NCI-H524 treated with DMSO at 0.1 percent for 48 hours (cell line): ENCODE data around the gene APOC1.
"Not testable (repeated sequence)": the region's sequence is repeated elsewhere in the genome, so short reads cannot be mapped to it uniquely, and the experiment has no call there.

ENCODE experiments used
- DNase-seq: peaks from one replicate; lab custom pipeline; 2025; lab: John Stamatoyannopoulos, UW

Gene APOC1

DNA sequence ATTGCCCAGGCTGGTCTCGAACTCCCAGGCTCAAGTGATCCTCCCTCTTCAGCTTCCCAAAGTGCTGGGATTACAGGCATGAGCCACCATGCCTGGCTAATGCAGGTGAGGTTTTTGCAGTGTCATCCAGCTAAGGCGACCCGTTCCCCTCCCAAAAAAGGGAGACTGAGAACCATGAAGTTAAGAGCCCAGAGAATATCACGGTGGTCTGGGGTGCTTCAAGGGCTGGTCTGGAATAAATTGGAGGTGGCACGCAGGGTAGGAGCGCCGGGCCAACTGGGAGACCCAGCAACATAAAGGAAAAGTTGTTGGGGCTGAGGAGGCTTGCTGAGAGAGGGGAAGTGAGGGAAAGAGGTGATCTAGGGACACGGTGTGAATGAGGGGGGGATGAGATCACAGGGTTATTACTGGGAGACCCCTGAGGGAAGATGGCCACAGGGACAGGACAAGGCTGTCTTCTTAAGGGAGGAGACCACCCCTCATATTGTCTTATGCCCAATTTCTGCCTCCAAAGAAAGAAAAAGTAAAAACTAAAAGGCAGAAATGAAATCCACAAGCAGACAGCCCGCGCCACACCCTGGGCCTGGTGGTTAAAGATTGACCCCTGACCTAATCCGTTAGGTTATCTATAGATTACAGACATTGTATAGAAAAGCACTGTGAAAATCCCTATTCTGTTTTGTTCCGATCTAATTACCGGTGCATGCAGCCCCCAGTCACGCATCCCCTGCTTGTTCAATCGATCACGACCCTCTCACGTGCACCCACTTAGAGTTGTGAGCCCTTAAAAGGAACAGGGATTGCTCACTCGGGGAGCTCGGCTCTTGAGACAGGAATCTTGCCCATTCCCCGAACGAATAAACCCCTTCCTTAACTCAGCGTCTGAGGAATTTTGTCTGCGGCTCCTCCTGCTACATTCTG is 636 bp upstream of the APOC1 start:
- DNase-seq = not testable (repeated sequence)

DNA sequence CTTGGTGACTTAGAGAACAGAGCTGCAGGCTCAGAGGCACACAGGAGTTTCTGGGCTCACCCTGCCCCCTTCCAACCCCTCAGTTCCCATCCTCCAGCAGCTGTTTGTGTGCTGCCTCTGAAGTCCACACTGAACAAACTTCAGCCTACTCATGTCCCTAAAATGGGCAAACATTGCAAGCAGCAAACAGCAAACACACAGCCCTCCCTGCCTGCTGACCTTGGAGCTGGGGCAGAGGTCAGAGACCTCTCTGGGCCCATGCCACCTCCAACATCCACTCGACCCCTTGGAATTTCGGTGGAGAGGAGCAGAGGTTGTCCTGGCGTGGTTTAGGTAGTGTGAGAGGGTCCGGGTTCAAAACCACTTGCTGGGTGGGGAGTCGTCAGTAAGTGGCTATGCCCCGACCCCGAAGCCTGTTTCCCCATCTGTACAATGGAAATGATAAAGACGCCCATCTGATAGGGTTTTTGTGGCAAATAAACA is 9.9 kb downstream of the APOC1 start:
- DNase-seq = no peak

DNA sequence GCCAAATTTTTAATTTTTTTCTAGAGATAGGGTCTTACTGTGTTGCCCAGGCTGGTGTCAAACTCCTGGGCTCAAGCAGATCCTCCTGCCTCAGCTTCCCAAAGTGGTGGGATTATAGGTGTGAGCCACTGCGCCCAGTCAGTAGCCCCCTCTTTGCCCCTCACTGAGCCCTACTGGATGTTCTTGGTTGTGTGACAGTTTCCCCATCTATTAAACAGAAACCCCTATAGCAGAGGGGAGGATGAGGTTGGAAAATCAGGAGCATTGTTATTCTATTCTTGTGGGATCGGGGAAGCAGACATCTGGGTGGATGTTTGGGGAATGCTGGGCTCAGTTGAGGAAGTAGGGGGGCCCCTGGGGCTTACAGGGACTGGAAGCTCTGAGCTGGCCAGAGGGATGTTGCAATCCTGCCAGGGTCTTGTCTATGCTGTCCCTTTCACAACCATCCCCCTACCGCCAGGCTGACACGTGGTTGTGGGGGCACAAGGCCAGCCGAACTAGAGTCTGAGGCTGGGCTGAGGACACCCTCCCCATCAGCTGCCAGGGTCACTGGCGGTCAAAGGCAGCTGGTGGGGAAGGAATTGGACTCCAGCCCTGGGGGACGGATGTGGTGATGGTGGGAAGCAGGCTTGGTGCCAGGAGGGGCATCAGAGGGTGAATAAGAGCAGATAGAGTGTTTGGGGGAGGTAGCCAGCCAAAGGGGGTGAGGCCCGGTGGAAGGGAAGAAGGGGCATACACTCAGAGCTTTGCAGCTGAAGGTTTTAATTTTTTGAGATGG is 10.9 kb downstream of the APOC1 start:
- no peak for DNase-seq

DNA sequence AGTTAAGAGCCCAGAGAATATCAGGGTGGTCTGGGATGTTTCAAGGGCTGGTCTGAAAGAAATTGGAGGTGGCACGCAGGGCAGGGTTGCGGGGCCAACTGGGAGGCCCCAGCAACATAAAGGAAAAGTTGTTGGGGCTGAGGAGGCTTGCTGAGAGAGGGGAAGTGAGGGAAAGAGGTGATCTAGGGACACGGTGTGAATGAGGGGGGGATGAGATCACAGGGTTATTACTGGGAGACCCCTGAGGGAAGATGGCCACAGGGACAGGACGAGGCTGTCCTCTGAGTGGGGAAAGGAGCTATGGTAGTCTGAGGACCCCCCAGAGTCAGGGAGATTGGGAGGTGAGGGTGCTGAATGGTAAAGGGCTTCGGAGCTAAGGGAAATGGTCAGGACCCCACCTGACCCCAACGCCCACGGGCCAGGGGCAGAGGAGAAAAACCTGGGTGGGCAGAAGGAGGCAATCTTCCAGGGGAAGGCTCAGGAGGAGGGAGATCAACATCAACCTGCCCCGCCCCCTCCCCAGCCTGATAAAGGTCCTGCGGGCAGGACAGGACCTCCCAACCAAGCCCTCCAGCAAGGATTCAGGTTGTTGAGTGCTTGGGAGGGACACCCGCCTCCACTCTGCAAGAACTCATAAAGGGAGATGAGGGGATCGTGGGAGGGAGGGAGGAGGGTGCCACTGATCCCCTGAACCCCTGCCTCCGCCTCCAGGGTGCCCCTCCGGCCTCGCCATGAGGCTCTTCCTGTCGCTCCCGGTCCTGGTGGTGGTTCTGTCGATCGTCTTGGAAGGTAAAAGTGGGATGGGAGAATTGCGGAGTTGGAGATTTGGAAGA is 12.1 kb downstream of the APOC1 start:
- not testable (repeated sequence) for DNase-seq

DNA sequence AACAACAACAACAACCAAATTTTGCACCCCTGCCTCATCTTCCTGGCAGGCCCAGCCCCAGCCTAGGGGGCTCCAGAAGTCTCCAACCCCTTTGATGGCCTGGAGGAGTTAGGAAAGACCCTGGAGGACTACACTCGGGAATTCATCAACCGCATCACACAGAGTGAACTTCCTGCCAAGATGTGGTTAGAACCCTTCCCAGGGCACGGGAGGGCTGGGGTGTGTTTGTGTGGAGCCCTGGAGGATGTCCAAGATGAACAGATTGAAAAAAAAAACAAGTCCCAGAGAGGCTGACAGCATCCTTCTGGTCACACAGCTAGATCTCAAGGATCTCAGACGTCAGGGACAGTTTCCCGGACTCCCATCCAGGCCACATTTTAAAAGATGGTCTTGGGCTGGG is 13.3 kb downstream of the APOC1 start:
- no peak for DNase-seq

DNA sequence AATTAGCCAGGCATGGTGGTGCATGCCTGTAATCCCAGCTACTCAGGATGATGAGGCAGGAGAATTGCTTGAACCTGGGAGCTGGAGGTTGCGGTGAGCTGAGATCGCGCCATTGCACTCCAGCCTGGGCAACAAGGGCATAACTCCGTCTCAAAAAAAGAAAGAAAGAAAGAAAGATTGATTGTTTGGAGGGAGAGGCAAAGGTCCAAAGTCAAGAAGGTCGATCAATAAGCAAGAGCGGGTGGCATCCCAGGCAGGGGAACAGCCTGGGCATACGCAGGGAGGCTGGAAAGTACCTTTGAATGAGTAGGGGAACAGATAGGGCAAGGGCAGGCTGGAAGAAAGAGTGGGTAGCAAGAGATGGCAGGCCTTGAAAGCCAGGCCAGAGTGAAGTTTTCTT is 15.7 kb downstream of the APOC1 start:
- no peak for DNase-seq

DNA sequence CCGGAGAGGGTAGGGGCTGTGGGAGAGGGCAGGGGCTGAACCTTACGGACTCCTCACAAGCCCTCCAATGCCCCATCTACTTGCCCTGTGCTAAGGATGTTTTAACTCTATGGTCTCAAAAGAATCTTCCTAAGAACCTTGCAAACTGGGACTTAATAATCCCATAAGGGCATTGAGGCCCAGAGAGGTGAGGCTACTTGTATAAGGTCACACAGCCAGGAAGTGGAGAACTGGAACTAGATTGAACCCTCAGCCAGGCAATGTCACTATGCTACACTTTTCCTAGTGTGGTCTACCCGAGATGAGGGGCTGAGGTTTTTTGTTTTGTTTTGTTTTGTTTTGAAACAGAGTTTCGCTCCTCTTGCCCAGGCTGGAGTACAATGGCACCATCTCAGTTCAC is 17.1 kb downstream of the APOC1 start:
- no peak for DNase-seq

DNA sequence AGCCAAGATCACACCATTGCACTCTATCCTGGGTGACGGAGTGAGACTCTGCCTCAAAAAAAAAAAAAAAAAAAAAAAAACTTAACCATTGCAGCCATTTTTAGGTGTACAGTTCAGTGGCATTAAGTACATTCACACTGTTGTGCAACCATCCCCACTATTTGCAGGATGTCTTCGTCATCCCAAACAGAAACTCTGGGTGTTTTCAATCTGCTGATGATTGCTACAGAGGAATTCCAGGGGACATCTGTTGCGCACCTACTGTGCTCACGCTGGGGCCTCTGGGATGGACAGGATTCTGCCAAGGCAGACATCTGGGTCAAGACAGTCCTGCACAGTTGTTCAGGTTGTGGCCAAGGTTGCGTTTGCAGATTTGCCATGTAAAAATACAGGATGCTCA is 25.3 kb downstream of the APOC1 start:
- DNase-seq = no peak

DNA sequence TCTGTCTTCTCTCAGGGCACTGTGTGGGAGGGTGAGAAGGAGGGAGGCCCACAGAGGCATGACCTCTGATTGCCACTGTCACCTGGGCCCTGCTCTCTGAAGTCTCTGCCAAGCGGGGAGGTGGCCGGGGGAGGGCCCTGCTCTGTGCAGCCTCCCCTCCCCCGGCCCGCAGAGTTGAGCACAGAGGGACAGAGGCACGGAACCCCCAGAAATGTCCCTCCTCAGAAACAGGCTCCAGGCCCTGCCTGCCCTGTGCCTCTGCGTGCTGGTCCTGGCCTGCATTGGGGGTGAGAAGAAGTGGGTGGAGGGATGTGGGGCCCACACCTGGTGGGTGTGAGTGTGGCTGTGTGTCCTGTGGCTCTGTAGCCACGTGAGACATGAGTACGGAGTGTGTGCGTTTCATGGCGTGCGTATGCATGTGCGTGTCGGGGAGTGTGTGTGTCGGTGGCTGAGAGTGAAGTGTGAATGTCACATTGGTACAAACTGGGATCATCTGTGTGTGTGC is 27.7 kb downstream of the APOC1 start, which contains the start of gene APOC4:
APOC4 (plus strand) TSS at position 171 of the 505 bp plus-strand sequence; CDS start at position 212, 41 bp downstream.
- DNase-seq = no peak

DNA sequence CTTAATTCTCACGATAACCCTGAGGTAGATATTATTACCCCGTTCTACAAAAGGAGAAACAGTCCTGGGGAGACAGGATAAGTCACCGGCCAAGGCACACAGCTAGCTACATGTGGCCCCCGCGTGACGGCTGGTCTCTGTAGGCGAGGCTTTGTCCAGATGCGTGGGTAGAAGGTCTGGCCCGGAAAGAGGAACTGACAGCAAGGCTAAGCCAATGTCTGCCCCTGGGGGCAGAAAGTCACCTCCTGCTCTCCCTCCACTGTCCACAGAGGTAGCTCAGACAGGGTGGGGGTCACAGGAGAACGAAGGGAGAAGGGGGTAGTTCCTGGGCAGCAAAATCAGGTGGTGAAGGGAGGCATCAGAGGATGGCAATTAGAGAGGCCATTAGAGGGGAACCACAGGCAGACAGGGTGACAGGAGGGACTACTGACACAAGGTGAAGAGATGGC is 29.4 kb downstream of the APOC1 start:
- DNase-seq = no peak

DNA sequence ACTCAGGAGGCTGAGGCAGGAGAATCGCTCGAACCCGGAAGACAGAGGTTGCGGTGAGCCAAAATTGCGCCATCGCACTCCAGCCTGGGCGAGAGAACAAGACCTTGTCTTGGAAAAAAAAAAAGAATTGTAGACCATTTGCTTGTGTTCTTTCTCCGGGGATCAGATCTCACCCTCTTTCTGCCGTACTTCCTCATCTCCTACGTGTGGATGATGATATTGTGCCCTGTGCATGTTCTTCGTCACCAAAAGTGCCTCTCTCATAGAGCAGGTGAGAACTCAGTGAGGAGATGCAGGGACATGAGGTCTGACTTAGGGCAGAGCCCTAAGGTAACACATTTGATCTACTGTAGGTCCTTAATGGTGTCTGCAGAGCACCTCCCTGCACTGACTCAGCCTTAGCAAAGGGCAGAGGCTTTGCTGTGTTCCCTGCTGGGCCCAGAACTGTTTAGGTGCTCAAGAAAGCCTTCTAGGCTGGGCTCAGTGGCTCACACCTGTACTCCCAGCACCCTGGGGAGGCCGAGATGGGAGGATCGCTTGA is 32.7 kb downstream of the APOC1 start:
- DNase-seq = no peak

DNA sequence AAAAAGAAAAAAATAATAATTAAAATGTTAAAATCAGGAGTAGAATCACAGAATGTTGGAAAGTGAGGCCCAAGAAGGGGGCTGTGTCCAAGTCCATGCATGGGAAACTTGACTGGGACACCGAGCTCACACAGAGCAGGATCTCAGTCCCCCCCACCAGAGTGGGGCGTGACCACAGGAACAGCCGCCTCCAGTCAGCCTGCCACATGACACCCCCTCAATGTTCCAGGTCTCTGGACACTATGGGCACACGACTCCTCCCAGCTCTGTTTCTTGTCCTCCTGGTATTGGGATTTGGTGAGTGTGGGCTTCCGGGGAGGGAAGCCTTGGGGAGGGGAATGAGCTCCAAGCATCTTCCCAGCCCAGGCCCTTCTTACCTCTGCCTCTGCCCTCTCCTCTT is 33.8 kb downstream of the APOC1 start:
- no peak for DNase-seq

DNA sequence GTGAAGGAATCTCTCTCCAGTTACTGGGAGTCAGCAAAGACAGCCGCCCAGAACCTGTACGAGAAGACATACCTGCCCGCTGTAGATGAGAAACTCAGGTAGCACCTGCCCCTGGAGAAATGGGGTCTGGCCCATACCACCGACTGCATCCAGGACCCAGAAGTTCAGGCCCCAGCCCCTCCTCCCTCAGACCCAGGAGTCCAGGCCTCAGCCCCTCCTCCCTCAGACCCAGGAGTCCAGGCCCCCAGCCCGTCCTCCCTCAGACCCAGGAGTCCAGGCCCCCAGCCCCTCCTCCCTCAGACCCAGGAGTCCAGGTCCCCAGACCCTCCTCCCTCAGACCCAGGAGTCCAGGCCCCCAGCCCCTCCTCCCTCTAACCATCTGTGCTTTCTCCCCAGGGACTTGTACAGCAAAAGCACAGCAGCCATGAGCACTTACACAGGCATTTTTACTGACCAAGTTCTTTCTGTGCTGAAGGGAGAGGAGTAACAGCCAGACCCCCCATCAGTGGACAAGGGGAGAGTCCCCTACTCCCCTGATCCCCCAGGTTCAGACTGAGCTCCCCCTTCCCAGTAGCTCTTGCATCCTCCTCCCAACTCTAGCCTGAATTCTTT is 34.5 kb downstream of the APOC1 start:
- DNase-seq = no peak

DNA sequence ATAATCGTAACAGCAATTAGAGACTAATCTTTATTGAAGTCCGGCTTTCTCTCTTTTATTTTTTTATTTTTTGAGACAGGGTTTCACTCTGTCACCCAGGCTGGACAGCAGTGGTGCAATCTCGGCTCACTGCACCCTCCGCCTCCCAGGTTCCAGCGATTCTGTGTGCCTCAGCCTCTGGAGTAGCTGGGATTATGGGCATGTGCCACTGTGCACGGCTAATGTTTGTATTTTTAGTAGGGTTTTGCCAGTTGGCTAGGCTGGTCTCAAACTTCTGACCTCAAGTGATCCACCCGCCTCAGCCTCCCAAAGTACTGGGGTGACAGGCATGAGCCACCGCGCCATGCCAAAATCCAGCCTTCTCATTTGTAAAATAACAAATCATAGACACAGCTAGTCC is 35.1 kb downstream of the APOC1 start:
- no peak for DNase-seq

DNA sequence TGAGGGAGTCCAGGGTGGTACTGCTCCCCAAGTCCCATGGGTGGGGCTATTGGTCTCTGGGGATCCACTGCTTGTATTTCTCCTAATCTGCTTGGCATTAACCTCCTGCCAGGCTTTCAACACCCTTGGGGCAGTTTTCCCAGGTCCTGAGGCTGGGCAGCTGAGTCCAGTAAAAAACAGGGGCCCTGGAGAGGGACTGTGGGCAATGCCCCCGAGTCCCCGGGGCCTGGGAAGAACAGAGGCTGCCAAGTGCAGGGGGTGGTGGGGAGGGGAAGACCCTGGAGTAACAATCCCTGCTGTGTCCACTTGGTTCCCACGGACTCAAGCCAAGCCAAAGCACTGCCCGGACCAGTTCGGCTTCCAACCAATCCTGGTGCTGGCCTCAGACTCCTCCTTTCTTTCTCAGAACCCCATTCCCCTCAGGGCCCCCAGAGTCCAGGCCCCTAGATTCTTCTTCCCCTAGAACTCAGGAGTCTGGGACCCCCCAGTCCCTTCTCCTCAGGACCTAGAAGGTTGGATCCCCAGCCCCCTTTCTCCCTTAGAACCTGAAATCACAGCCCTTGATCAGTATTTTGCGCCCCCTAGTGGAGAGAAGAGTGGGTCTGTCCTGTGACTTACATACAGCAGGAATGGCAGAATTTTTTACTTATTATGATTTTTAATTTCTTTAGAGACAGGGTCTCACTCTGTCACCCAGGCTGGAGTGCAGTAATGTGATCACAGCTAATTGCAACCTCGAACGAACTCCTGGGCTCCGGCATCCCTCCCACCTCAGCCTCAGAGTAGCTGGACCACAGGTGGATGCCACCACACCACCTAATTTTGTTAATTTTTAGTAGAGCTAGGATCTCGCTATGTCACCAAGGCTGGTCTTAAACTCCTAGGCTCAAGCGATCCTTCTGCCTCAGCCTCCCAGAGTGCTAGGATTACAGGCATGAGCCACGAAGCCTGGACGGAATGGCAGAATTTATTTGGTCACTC is 37.1 kb downstream of the APOC1 start:
- DNase-seq = peak; percentile 0

DNA sequence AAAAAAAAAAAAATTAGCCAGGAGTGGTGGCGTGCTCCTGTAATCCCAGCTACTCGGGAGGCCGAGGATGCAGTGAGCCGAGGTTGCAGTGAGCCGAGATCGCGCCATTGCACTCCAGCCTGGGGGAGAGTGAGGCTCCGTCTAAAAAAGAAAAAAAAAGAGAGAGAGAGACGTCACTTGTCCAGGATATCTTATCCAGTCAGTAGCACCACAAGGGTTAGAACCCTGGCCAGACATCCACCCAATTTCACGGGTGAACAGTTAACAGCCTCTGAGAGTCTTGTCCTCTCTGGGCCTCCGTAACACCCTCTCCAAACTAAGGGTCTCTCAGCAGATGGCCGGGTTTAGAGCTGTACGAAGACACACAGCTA is 39.9 kb downstream of the APOC1 start:
- DNase-seq = no peak

DNA sequence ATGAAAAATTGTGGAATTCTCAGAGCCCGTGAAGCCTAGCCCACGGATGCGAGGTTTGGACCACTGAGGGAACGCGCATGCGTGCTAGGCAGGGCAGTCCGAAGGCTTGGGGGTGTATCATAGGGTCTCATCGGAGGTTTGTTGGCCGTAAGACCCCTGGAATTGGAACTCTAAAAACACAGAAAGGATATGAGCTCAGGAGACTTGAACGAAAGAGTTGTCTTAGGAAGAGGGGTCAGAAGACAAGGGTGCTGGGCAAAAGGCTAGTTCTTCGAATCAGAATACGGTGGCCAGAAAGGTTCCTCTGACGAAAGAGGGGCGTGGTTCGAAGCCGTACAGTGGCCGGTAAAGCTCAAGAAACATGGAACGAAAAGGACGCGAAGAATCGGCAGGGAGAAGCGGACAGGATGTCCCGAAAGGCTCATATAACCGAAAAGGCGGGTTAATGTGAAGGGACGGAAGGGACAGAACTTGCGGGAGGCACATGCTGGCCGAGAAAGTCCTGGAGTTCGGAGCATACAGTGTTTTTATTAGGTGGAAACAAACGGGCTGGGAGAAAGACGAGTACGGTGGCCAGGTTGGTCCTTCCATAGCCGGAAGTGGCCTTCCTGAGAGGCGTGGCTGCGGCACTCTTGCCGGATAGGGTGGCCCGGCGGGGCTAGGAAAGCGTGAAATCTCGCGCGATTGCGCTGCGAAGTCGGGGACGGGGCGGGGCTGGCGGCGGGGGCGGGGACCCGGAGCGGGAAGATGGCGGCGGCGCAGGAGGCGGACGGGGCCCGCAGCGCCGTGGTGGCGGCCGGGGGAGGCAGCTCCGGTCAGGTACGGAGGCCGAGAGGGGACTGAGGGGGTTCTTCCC is 40.5 kb downstream of the APOC1 start, which contains the start of gene CLPTM1:
CLPTM1 (plus strand) TSS at position 732 of the 856 bp plus-strand sequence; CDS start at position 748, 16 bp downstream.
- DNase-seq = peak; percentile 79
